DOHH2 (cell line): ENCODE results near the gene TRMU.

Source experiments
- H3F3A ChIP-seq: fragments of 200-600 bp; sonication (generic), shearing (Covaris generic); 2 replicates; pipeline ENCODE4 v1.6.0; 2016; ENCODE audit warnings: antibody characterized with exemption, mild to moderate bottlenecking; ENCODE audit not compliant: control insufficient read depth, insufficient read depth
- H3K27ac ChIP-seq: fragments of 200-600 bp; sonication (generic); 2 replicates; pipeline ENCODE4 v1.5.1; 2014; ENCODE audit warnings: low read depth, mild to moderate bottlenecking, low read length, moderate library complexity
- H3K27me3 ChIP-seq: fragments of 200-600 bp; sonication (generic); 2 replicates; pipeline ENCODE4 v1.6.1; 2014; ENCODE audit warnings: mild to moderate bottlenecking, low read length, mixed read lengths; ENCODE audit not compliant: control insufficient read depth
- H3K36me3 ChIP-seq: fragments of 200-600 bp; sonication (generic); 2 replicates; pipeline ENCODE4 v1.6.1; 2014; ENCODE audit warnings: mild to moderate bottlenecking, low read length, moderate library complexity, mixed read lengths; ENCODE audit not compliant: control insufficient read depth
- H3K4me1 ChIP-seq: fragments of 200-600 bp; sonication (generic); 2 replicates; pipeline ENCODE4 v1.6.1; 2014; ENCODE audit warnings: mild to moderate bottlenecking, low read length, mixed read lengths; ENCODE audit not compliant: control insufficient read depth
- H3K4me2 ChIP-seq: fragments of 200-600 bp; sonication (generic); 2 replicates; pipeline ENCODE4 v1.6.0; 2014; ENCODE audit warnings: mild to moderate bottlenecking, low read length, moderate library complexity
- H3K4me3 ChIP-seq: fragments of 200-600 bp; sonication (generic); 2 replicates; pipeline ENCODE4 v1.5.1; 2014; ENCODE audit warnings: mild to moderate bottlenecking, low read length, mixed read lengths
- H3K79me2 ChIP-seq: fragments of 200-600 bp; sonication (generic); 2 replicates; pipeline ENCODE4 v1.6.1; 2014; ENCODE audit warnings: mild to moderate bottlenecking, low read length, mixed read lengths; ENCODE audit not compliant: control insufficient read depth
- H3K9me2 ChIP-seq: fragments of 200-600 bp; sonication (generic); replicated peaks from 2 replicates; pipeline ENCODE4 v1.6.1; 2014; ENCODE audit warnings: mild to moderate bottlenecking, low read length, mixed read lengths; ENCODE audit not compliant: control insufficient read depth
- H3K9me3 ChIP-seq: fragments of 200-600 bp; sonication (generic); 2 replicates; pipeline ENCODE4 v1.6.1; 2014; ENCODE audit warnings: antibody characterized with exemption, low read length, mixed read lengths; ENCODE audit not compliant: control insufficient read depth, insufficient read depth
- H4K20me1 ChIP-seq: fragments of 200-600 bp; sonication (generic); 2 replicates; pipeline ENCODE4 v1.6.0; 2014; ENCODE audit warnings: low read depth, mild to moderate bottlenecking, antibody characterized with exemption, low read length, moderate library complexity; ENCODE audit not compliant: control insufficient read depth, insufficient read depth
- CTCF ChIP-seq: fragments of 200-600 bp; sonication (generic); IDR thresholded peaks from one replicate; pipeline ENCODE4 v1.5.1; 2014; ENCODE audit warnings: antibody characterized with exemption, mild to moderate bottlenecking, low read depth, low read length; ENCODE audit not compliant: poor library complexity, severe bottlenecking
- EZH2phosphoT487 ChIP-seq: fragments of 200-600 bp; sonication (generic); IDR thresholded peaks from 2 replicates; pipeline ENCODE4 v1.6.1; 2017; ENCODE audit warnings: borderline replicate concordance, mild to moderate bottlenecking, antibody characterized with exemption, low read length, moderate library complexity, mixed read lengths

TRMU gene

GRCh38 chr22:46299101-46299500 lies 36.4 kb upstream of the TRMU start:
- TF ChIP-seq CTCF (no peak), EZH2phosphoT487 (no peak)
- Histone ChIP-seq H3K27ac (no peak overlapping the region), H3K27me3 (no peaks in the 10 kb centered on the region), H3K79me2 (peaks cover 81% of the 10 kb centered on the region), H3K4me2 (peak overlapping the region; percentile 97; the same call in 1 of the 2 replicates), H3K36me3 (peaks cover 60% of the 10 kb centered on the region), H3K4me1 (peaks cover 36% of the 10 kb centered on the region), H3K9me3 (no peaks in the 10 kb centered on the region), H3K4me3 (peak overlapping the region; percentile 30; the same call in 1 of the 2 replicates), H3F3A (peaks cover 3% of the 10 kb centered on the region; the same call in 1 of the 2 replicates), H4K20me1 (peaks cover 6% of the 10 kb centered on the region; the same call in 1 of the 2 replicates), H3K9me2 (no peaks in the 10 kb centered on the region)

- H3K4me1 ChIP-seq: peaks cover 23% of the 10 kb centered on the region
- H3K79me2 ChIP-seq: peaks cover 92% of the 10 kb centered on the region
- no peak overlapping the region for H3K4me3 ChIP-seq
- no peaks in the 10 kb centered on the region for H3F3A ChIP-seq
- H3K36me3 ChIP-seq: peaks cover 70% of the 10 kb centered on the region
- no peaks in the 10 kb centered on the region for H3K27me3 ChIP-seq
- H3K4me2 ChIP-seq: no peak overlapping the region
- TF ChIP-seq EZH2phosphoT487 (no peak), CTCF (no peak)
- no peaks in the 10 kb centered on the region for H3K9me3 ChIP-seq
- peaks cover 7% of the 10 kb centered on the region; the same call in 1 of the 2 replicates for H4K20me1 ChIP-seq
- H3K27ac ChIP-seq: no peak overlapping the region
- H3K9me2 ChIP-seq: no peaks in the 10 kb centered on the region
Measured at GRCh38 chr22:46300491-46300890, 35.0 kb upstream of the TRMU start.

- Histone ChIP-seq H3K36me3 (peaks cover 74% of the 10 kb centered on the region), H3K4me2 (no peak overlapping the region)
Measured at GRCh38 chr22:46303347-46303965, 32.1 kb upstream of the TRMU start.

More at GRCh38 chr22:46303347-46303965, 32.1 kb upstream of the TRMU start:
- Histone ChIP-seq H4K20me1 (peaks cover 7% of the 10 kb centered on the region; the same call in 1 of the 2 replicates), H3K27me3 (no peaks in the 10 kb centered on the region), H3K9me2 (no peaks in the 10 kb centered on the region), H3F3A (no peaks in the 10 kb centered on the region), H3K79me2 (peaks cover 96% of the 10 kb centered on the region), H3K4me1 (peaks cover 9% of the 10 kb centered on the region), H3K4me3 (no peak overlapping the region), H3K27ac (no peak overlapping the region), H3K9me3 (no peaks in the 10 kb centered on the region)
- no peak for TF ChIP-seq EZH2phosphoT487
- no peak for TF ChIP-seq CTCF
